K562 (cell line): ENCODE results near the gene FOXE1. TPM values are rescaled to one million over a fixed set of nuclear protein-coding genes. Genes with fewer than 3 reads are reported as not detected.
A peak's percentile ranks its signal among the peaks of the same experiment; 100 is the strongest.

Experiments
- ATAC-seq: fragments of 200-7000 bp; cut with Tn5 transposase; 3 replicates; pipeline ENCODE4 v1.9.1; 2020; ENCODE audit warnings: moderate library complexity
- BruUV-seq: library from RNA; stranded (reverse); fragments of 400-500 nt; replicated peaks from 2 replicates; lab custom pipeline; 2021; lab: Mats Ljungman, UMichigan
- CTCF ChIA-PET: fragments of 300-600 bp; formaldehyde crosslinking; extraction: SDS; loops from one replicate; lab custom pipeline; 2021; ENCODE audit warnings: low intra/inter-chr PET ratio; lab: Yijun Ruan, JAX
- POLR2A ChIA-PET: fragments of 300-600, 350-650 bp; sonication (Branson Sonifier 250); formaldehyde crosslinking; extraction: SDS; loops from one replicate; lab custom pipeline; 2021; ENCODE audit warnings: antibody characterized with exemption, inconsistent platforms; lab: Yijun Ruan, JAX
- DNase-seq, 4 experiments: peaks; one replicate each; pipeline versions ENCODE4 v3.0.0 to v3.0.0-alpha.2; 2011 to 2018; ENCODE audit warnings: low spot score in 3 of 4, mixed read lengths in 3 of 4; ENCODE audit errors: extremely low read depth in 1 of 4
- FAIRE-seq: peaks from 2 replicates; lab custom pipeline; 2011; peaks lifted over from hg19 to GRCh38; lab: Jason Lieb, UNC
- H2AFZ ChIP-seq: 2 replicates; pipeline ENCODE4 v1.6.0; 2011; ENCODE audit warnings: low read depth, low read length, control low read depth, inconsistent platforms
- H3K27ac ChIP-seq: fragments of 200-600 bp; 3 replicates; pipeline ENCODE4 v1.8.0; 2011; ENCODE audit warnings: low read depth, mild to moderate bottlenecking, control low read depth, inconsistent platforms, low read length, moderate library complexity, mixed read lengths; ENCODE audit errors: extremely low read depth
- H3K27me3 ChIP-seq, 2 experiments: fragments of 300-600 bp in 1 of 2; 2 replicates in 1 of 2; 3 replicates in 1 of 2; pipeline versions ENCODE4 v1.6.0 to v1.8.0; 2011; ENCODE audit warnings: inconsistent platforms in 2 of 2, low read length in 2 of 2, mild to moderate bottlenecking in 1 of 2, mixed read lengths in 1 of 2, moderate library complexity in 1 of 2; ENCODE audit not compliant: control insufficient read depth in 2 of 2, insufficient read depth in 2 of 2
- H3K36me3 ChIP-seq: fragments of 300-600 bp; 3 replicates; pipeline ENCODE4 v1.8.0; 2011; ENCODE audit warnings: mild to moderate bottlenecking, low read length, inconsistent platforms; ENCODE audit not compliant: control insufficient read depth, insufficient read depth
- H3K4me1 ChIP-seq, 2 experiments: fragments of 200-600 bp in 1 of 2; replicated peaks in 1 of 2; 2 replicates in 1 of 2; 3 replicates in 1 of 2; pipeline versions ENCODE4 v1.5.1 to v1.8.0; 2011; ENCODE audit warnings: inconsistent platforms in 2 of 2, low read length in 2 of 2, mild to moderate bottlenecking in 1 of 2, mixed read lengths in 1 of 2, moderate library complexity in 1 of 2; ENCODE audit not compliant: control insufficient read depth in 2 of 2, insufficient read depth in 2 of 2
- H3K4me2 ChIP-seq: 2 replicates; pipeline ENCODE4 v1.6.1; 2011; ENCODE audit warnings: low read length, control low read depth, inconsistent platforms, mixed read lengths; ENCODE audit not compliant: insufficient read depth
- H3K4me3 ChIP-seq: fragments of 200-600 bp; sonication (generic), shearing (Covaris generic); 2 replicates; pipeline ENCODE4 v1.5.1; 2016; ENCODE audit warnings: control low read depth, inconsistent platforms
- H3K79me2 ChIP-seq: fragments of 200-600 bp; 3 replicates; pipeline ENCODE4 v1.8.0; 2011; ENCODE audit warnings: low read length, inconsistent platforms; ENCODE audit not compliant: control insufficient read depth, insufficient read depth
- H3K9ac ChIP-seq, 2 experiments: 2 replicates each; pipeline versions ENCODE4 v1.6.0 to v1.6.1; 2011; ENCODE audit warnings: low read depth in 2 of 2, low read length in 2 of 2, control low read depth in 1 of 2, inconsistent platforms in 1 of 2, mild to moderate bottlenecking in 1 of 2, mixed read lengths in 1 of 2; ENCODE audit not compliant: insufficient read depth in 1 of 2
- H3K9me1 ChIP-seq: one replicate; pipeline ENCODE4 v1.6.0; 2011; ENCODE audit warnings: inconsistent platforms, mild to moderate bottlenecking, low read length, moderate library complexity; ENCODE audit not compliant: control insufficient read depth, insufficient read depth
- H3K9me3 ChIP-seq: replicated peaks from 2 replicates; pipeline ENCODE4 v1.5.1; 2011; ENCODE audit warnings: low read depth, low read length, inconsistent platforms; ENCODE audit not compliant: control insufficient read depth, insufficient read depth
- H4K20me1 ChIP-seq: replicated peaks from 2 replicates; pipeline ENCODE4 v1.6.1; 2011; ENCODE audit warnings: low read length, inconsistent platforms, mixed read lengths; ENCODE audit not compliant: control insufficient read depth, insufficient read depth
- CBX3 ChIP-seq, 2 experiments: IDR thresholded peaks; 1 replicate in 1 of 2; 2 replicates in 1 of 2; pipeline ENCODE4 v1.6.1; 2012; ENCODE audit warnings: inconsistent platforms in 2 of 2, low read length in 2 of 2, borderline replicate concordance in 1 of 2, control low read depth in 1 of 2
- FOXA3 ChIP-seq, 2 experiments: fragments of 450-650 bp in 1 of 2; sonication (generic) in 1 of 2; formaldehyde crosslinking; IDR thresholded peaks in 1 of 2; conservative IDR thresholded peaks in 1 of 2; 2 replicates each; pipeline versions ENCODE4 v1.4.0 to v1.8.0; 2020 to 2022; ENCODE audit warnings: mild to moderate bottlenecking in 2 of 2, missing genetic modification reagents in 1 of 2
- NFRKB ChIP-seq: fragments of 450-650 bp; IDR thresholded peaks from 2 replicates; pipeline ENCODE4 v1.6.1; 2016; ENCODE audit warnings: low read depth
- ZNF324 ChIP-seq: fragments of 250-450 bp; sonication (Bioruptor Pico); IDR thresholded peaks from 2 replicates; pipeline ENCODE4 v1.4.0; 2020; ENCODE audit warnings: mild to moderate bottlenecking
- ZNF408 ChIP-seq: fragments of 250-450 bp; sonication (Bioruptor Pico); IDR thresholded peaks from 2 replicates; pipeline ENCODE4 v1.4.0; 2020; ENCODE audit warnings: low read depth, mild to moderate bottlenecking, moderate library complexity
- WGBS: fragments of 100-300 bp; shearing (Covaris generic); methylation state at CpG from one replicate; pipeline ENCODE4 v1.1.6; 2016; ENCODE audit warnings: low coverage, mixed read lengths; ENCODE audit not compliant: insufficient coverage; ENCODE audit errors: missing lambda C conversion rate; 5-methylcytosine and 5-hydroxymethylcytosine counted together
- in situ Hi-C: fragments of 300-500 bp; cut with MboI; formaldehyde crosslinking; loops from 4 replicates; pipeline ENCODE4 v1.15.0; 2018; ENCODE audit warnings: inconsistent platforms, mixed read lengths
- intact Hi-C: fragments of 100-400 bp; cut with micrococcal nuclease; formaldehyde crosslinking; loops from 2 replicates; pipeline ENCODE4 v1.14.2; 2022
- polyA plus RNA-seq, 8 experiments: library from polyadenylated mRNA; depleted of rRNA in 4 of 8; stranded (reverse) in 5 of 8; unstranded in 3 of 8; fragments of >200 nt; fragmentation: Nextera tagmentation in 2 of 8; fragmentation: Illumina TruSeq in 1 of 8; extraction: Ambion mirVana in 2 of 8; extraction: Trizol in 1 of 8; gene quantifications; 2 replicates each; pipeline versions ENCODE4 v1.2.1 to v1.2.3, GENCODE V29; 2011 to 2014; ENCODE audit warnings: inconsistent platforms in 1 of 8, missing spikeins in 1 of 8
- total RNA-seq, 7 experiments: library from RNA; depleted of rRNA in 6 of 7; stranded (reverse); fragments of >200 nt in 6 of 7; fragmentation: Illumina TruSeq in 2 of 7; extraction: Trizol in 2 of 7; gene quantifications; 2 replicates each; pipeline versions ENCODE4 v1.2.1 to v1.2.3, GENCODE V29; 2011 to 2021; ENCODE audit warnings: low replicate concordance in 1 of 7
- TF ChIP-seq, protein P1 (sequence below): fragments of 200-400 bp; formaldehyde crosslinking; IDR thresholded peaks from 2 replicates; pipeline ENCODE4 v1.6.1; 2017; ENCODE audit warnings: mild to moderate bottlenecking, low read depth, low read length, moderate library complexity
- TF ChIP-seq, protein P2 (sequence below): fragments of 450-650 bp; IDR thresholded peaks from 2 replicates; pipeline ENCODE4 v1.6.1; 2016

The FOXE1 gene
- total and polyA plus RNA-seq, 9 of the 15 experiments (the other 6 are each of a cell fraction or from before 2014, with no cell fraction given), result not detected

DNA sequence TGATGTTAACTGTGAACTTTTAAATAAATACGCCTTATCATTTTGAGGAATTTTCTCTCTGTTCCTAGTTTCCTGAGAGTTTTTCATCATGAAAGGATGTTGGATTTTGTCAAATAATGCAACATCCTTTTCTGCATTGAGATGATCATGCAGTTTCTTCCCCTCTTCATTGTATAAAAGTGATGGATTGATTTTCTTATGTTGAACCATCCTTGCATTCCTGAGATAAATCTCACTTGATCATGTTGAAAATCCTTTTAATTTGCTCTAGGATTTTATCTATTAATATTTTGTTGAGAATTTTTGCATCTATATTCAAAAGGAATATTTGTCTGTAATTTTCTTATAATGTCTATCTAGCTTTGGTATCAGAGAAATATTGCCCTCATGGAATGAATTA, 13.3 kb downstream of the FOXE1 start:
- Histone ChIP-seq H3K9ac (no peak overlapping the region), H3K4me3 (no peak overlapping the region), H3K4me2 (no peak overlapping the region), H3K27me3 (peaks cover 13 to 27% of the 10 kb centered on the region in 2 experiments; a peak in 3 of 5 replicates), H3K27ac (no peak overlapping the region), H3K79me2 (no peaks in the 10 kb centered on the region), H3K9me1 (no peaks in the 10 kb centered on the region), H2AFZ (no peak overlapping the region), H3K4me1 (no peaks in the 10 kb centered on the region), H4K20me1 (no peaks in the 10 kb centered on the region), H3K9me3 (no peaks in the 10 kb centered on the region; the same call in 1 of the 2 replicates), H3K36me3 (no peaks in the 10 kb centered on the region)
- intact Hi-C loops (no loop called here), in situ Hi-C loops (no loop called here)
- ChIA-PET POLR2A (no interaction called here), CTCF (no interaction called here)
- ATAC-seq (no peak), DNase-seq (no peak), FAIRE-seq (no peak)
- TF ChIP-seq, protein P1, sequence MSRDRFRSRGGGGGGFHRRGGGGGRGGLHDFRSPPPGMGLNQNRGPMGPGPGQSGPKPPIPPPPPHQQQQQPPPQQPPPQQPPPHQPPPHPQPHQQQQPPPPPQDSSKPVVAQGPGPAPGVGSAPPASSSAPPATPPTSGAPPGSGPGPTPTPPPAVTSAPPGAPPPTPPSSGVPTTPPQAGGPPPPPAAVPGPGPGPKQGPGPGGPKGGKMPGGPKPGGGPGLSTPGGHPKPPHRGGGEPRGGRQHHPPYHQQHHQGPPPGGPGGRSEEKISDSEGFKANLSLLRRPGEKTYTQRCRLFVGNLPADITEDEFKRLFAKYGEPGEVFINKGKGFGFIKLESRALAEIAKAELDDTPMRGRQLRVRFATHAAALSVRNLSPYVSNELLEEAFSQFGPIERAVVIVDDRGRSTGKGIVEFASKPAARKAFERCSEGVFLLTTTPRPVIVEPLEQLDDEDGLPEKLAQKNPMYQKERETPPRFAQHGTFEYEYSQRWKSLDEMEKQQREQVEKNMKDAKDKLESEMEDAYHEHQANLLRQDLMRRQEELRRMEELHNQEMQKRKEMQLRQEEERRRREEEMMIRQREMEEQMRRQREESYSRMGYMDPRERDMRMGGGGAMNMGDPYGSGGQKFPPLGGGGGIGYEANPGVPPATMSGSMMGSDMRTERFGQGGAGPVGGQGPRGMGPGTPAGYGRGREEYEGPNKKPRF, result no peak
- TF ChIP-seq FOXA3 (CRISPR knock-in tag; conservative IDR thresholded peaks at IDR 0.05 in 1 of 2, IDR thresholded peaks at IDR 0.05 in 1 of 2), result no peak
- TF ChIP-seq, protein P2, sequence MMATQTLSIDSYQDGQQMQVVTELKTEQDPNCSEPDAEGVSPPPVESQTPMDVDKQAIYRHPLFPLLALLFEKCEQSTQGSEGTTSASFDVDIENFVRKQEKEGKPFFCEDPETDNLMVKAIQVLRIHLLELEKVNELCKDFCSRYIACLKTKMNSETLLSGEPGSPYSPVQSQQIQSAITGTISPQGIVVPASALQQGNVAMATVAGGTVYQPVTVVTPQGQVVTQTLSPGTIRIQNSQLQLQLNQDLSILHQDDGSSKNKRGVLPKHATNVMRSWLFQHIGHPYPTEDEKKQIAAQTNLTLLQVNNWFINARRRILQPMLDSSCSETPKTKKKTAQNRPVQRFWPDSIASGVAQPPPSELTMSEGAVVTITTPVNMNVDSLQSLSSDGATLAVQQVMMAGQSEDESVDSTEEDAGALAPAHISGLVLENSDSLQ, result no peak
- no peak for TF ChIP-seq NFRKB
- TF ChIP-seq ZNF324 (CRISPR knock-in tag), result peak; percentile 89
- no peak for TF ChIP-seq ZNF408 (CRISPR knock-in tag)
- TF ChIP-seq CBX3 (IDR thresholded peaks at IDR 0.05; ENCODE audit: borderline replicate concordance in 1 of 2, low read length in 2 of 2), result 0 out of 3 replicates have a peak, but pooled peaks of 1 of the 2 experiments have one; percentile 53
- no TSS peak for BruUV-seq
- WGBS, result 29% methylated on average over 1 of the region's 1 CpG
